GM23338 (cell line): Measurements from ENCODE around the gene TPD52L2. TPM values are rescaled to one million over a fixed set of nuclear protein-coding genes. Genes with fewer than 3 reads are reported as not detected.
A peak's percentile ranks its signal among the peaks of the same experiment; 100 is the strongest.

Experiments used
- ATAC-seq: fragments of 200-7000 bp; cut with Tn5 transposase; 3 replicates; pipeline ENCODE4 v1.9.1; 2020
- DNase-seq: peaks from one replicate; pipeline ENCODE4 v3.0.0-alpha.2; 2015; ENCODE audit warnings: low spot score
- H2AFZ ChIP-seq: fragments of 200-600 bp; sonication (generic); 2 replicates; pipeline ENCODE4 v1.8.0; 2016; ENCODE audit warnings: antibody characterized with exemption, mild to moderate bottlenecking, moderate library complexity
- H3F3A ChIP-seq: fragments of 200-600 bp; sonication (generic); replicated peaks from 2 replicates; pipeline ENCODE4 v1.8.0; 2017; ENCODE audit warnings: antibody characterized with exemption, mixed run types, low read depth
- H3K27ac ChIP-seq: fragments of 200-600 bp; sonication (generic); 2 replicates; pipeline ENCODE4 v1.6.1; 2016; ENCODE audit warnings: low read depth
- H3K27me3 ChIP-seq: fragments of 200-600 bp; sonication (generic); 2 replicates; pipeline ENCODE4 v1.8.0; 2016; ENCODE audit warnings: mild to moderate bottlenecking, mixed run types, moderate library complexity; ENCODE audit not compliant: insufficient read depth
- H3K36me3 ChIP-seq: fragments of 200-600 bp; sonication (generic); 2 replicates; pipeline ENCODE4 v1.8.0; 2016; ENCODE audit warnings: mild to moderate bottlenecking; ENCODE audit not compliant: insufficient read depth
- H3K4me1 ChIP-seq: fragments of 200-600 bp; sonication (generic); 2 replicates; pipeline ENCODE4 v1.8.0; 2016; ENCODE audit warnings: mild to moderate bottlenecking, moderate library complexity; ENCODE audit not compliant: insufficient read depth
- H3K4me2 ChIP-seq: fragments of 200-600 bp; sonication (generic); 2 replicates; pipeline ENCODE4 v1.7.1; 2017; ENCODE audit warnings: mixed run types
- H3K4me3 ChIP-seq: fragments of 200-600 bp; sonication (generic); 2 replicates; pipeline ENCODE4 v1.6.1; 2016; ENCODE audit warnings: mixed run types
- H3K79me2 ChIP-seq: fragments of 200-600 bp; sonication (generic); replicated peaks from 2 replicates; pipeline ENCODE4 v1.8.0; 2017; ENCODE audit warnings: mild to moderate bottlenecking; ENCODE audit not compliant: insufficient read depth
- H3K9me2 ChIP-seq: fragments of 200-600 bp; sonication (generic); 2 replicates; pipeline ENCODE4 v1.8.0; 2017; ENCODE audit not compliant: insufficient read depth
- H4K20me1 ChIP-seq: fragments of 200-600 bp; sonication (generic); replicated peaks from 2 replicates; pipeline ENCODE4 v1.8.0; 2017; ENCODE audit warnings: mild to moderate bottlenecking; ENCODE audit not compliant: insufficient read depth
- H3K27ac Mint-ChIP-seq: 2 replicates; pipeline ENCODE4 v1.8.0; 2020; ENCODE audit warnings: inconsistent platforms, mild to moderate bottlenecking, moderate library complexity, mixed read lengths
- H3K27me3 Mint-ChIP-seq: 3 replicates; pipeline ENCODE4 v1.8.0; 2022; ENCODE audit warnings: low read depth, mild to moderate bottlenecking, moderate library complexity, mixed read lengths, inconsistent platforms; ENCODE audit not compliant: insufficient read depth, poor library complexity
- H3K36me3 Mint-ChIP-seq: 3 replicates; pipeline ENCODE4 v1.8.0; 2021; ENCODE audit warnings: low read depth, mild to moderate bottlenecking, inconsistent platforms, moderate library complexity, mixed read lengths
- H3K4me1 Mint-ChIP-seq: 3 replicates; pipeline ENCODE4 v1.8.0; 2020; ENCODE audit warnings: mild to moderate bottlenecking, inconsistent platforms, mixed read lengths
- H3K4me3 Mint-ChIP-seq: 3 replicates; pipeline ENCODE4 v1.8.0; 2021; ENCODE audit warnings: moderate library complexity, mild to moderate bottlenecking, inconsistent platforms, mixed read lengths
- H3K9me3 Mint-ChIP-seq: 3 replicates; pipeline ENCODE4 v1.8.0; 2020; ENCODE audit warnings: moderate library complexity, mild to moderate bottlenecking, inconsistent platforms, mixed read lengths
- CREB1 ChIP-seq: fragments of 250-450 bp; sonication (Bioruptor Pico); IDR thresholded peaks from 2 replicates; pipeline ENCODE4 v1.5.0; 2020; ENCODE audit warnings: low read depth, mild to moderate bottlenecking, moderate library complexity
- CTCF ChIP-seq, 2 experiments: fragments of 200-600 bp in 1 of 2; sonication (generic) in 1 of 2; conservative IDR thresholded peaks; 2 replicates each; pipeline versions ENCODE4 v1.5.1 to v1.6.1; 2016 to 2017; ENCODE audit warnings: antibody characterized with exemption in 2 of 2, low read depth in 2 of 2, mild to moderate bottlenecking in 2 of 2, moderate library complexity in 1 of 2
- EZH2 ChIP-seq: fragments of 200-600 bp; sonication (generic); IDR thresholded peaks from one replicate; pipeline ENCODE4 v1.8.0; 2017; ENCODE audit warnings: antibody characterized with exemption, mild to moderate bottlenecking, low read depth; ENCODE audit not compliant: unreplicated experiment
- EZH2phosphoT487 ChIP-seq: fragments of 200-600 bp; sonication (generic); IDR thresholded peaks from one replicate; pipeline ENCODE4 v1.8.1; 2018; ENCODE audit warnings: antibody characterized with exemption; ENCODE audit not compliant: unreplicated experiment
- JUNB ChIP-seq: IDR thresholded peaks from one replicate; pipeline ENCODE4 v1.6.1; 2016; ENCODE audit warnings: antibody characterized with exemption; ENCODE audit not compliant: unreplicated experiment
- STAT1 ChIP-seq: IDR thresholded peaks from one replicate; pipeline ENCODE4 v1.6.1; 2016; ENCODE audit warnings: antibody characterized with exemption; ENCODE audit not compliant: unreplicated experiment
- ZNF331 ChIP-seq: fragments of 250-450 bp; sonication (Bioruptor Pico); IDR thresholded peaks from 2 replicates; pipeline ENCODE4 v1.5.0; 2020; ENCODE audit warnings: low read depth, mild to moderate bottlenecking, moderate library complexity
- ZNF462 ChIP-seq: fragments of 250-450 bp; sonication (Bioruptor Pico); IDR thresholded peaks from 2 replicates; pipeline ENCODE4 v1.5.0; 2020; ENCODE audit warnings: mild to moderate bottlenecking, moderate library complexity
- polyA plus RNA-seq: library from polyadenylated mRNA; unstranded; fragments of >200 nt; fragmentation: Nextera tagmentation; extraction: Ambion mirVana; gene quantifications from 2 replicates; pipeline ENCODE4 v1.2.1, GENCODE V29; 2016
- total RNA-seq: library from RNA; depleted of rRNA; stranded (reverse); fragments of >200 nt; shearing (Covaris generic); gene quantifications from 2 replicates; pipeline ENCODE4 v1.2.3, GENCODE V29; 2014
- TF ChIP-seq, protein P1 (sequence below): IDR thresholded peaks from 2 replicates; pipeline ENCODE4 v1.6.1; 2016; ENCODE audit warnings: antibody characterized with exemption

TPD52L2 gene
- total and polyA plus RNA-seq, 2 experiments from 2014 or later, result 40.2 to 103 TPM

- Mint-ChIP-seq H3K4me1 (peaks cover 28% of the 10 kb centered on the region), H3K27ac (no peak overlapping the region; the same call in 1 of the 2 replicates), H3K9me3 (no peaks in the 10 kb centered on the region), H3K36me3 (no peaks in the 10 kb centered on the region; the same call in 2 of the 3 replicates), H3K27me3 (peaks cover 20% of the 10 kb centered on the region), H3K4me3 (no peak overlapping the region)
- H3K9me2 ChIP-seq, result no peaks in the 10 kb centered on the region
- H3K4me1 ChIP-seq, result 0 out of 2 replicates have a peak, but pooled peaks cover 1% of the 10 kb centered on the region
- peaks cover 7% of the 10 kb centered on the region for H3K27me3 ChIP-seq
- no peak overlapping the region for H2AFZ ChIP-seq
- peaks cover 23% of the 10 kb centered on the region for H3F3A ChIP-seq
- DNase-seq (no peak), ATAC-seq (no peak)
- peaks cover 35% of the 10 kb centered on the region for H4K20me1 ChIP-seq
- H3K4me3 ChIP-seq, result no peak overlapping the region
- TF ChIP-seq STAT1, result no peak
- TF ChIP-seq EZH2phosphoT487, result no peak
- TF ChIP-seq ZNF331 (CRISPR knock-in tag), result no peak
- TF ChIP-seq ZNF462 (CRISPR knock-in tag), result no peak
- TF ChIP-seq CREB1 (CRISPR knock-in tag), result no peak
- no peak for TF ChIP-seq EZH2
- TF ChIP-seq, protein P1, sequence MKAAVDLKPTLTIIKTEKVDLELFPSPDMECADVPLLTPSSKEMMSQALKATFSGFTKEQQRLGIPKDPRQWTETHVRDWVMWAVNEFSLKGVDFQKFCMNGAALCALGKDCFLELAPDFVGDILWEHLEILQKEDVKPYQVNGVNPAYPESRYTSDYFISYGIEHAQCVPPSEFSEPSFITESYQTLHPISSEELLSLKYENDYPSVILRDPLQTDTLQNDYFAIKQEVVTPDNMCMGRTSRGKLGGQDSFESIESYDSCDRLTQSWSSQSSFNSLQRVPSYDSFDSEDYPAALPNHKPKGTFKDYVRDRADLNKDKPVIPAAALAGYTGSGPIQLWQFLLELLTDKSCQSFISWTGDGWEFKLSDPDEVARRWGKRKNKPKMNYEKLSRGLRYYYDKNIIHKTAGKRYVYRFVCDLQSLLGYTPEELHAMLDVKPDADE, result no peak
- TF ChIP-seq CTCF (conservative IDR thresholded peaks at IDR 0.05; ENCODE audit: low read depth in 2 of 2), result no peak
- no peak for TF ChIP-seq JUNB
- H3K27ac ChIP-seq, result 0 out of 2 replicates have a peak overlapping the region, but pooled peaks have one; percentile 33
- no peaks in the 10 kb centered on the region for H3K36me3 ChIP-seq
- peaks cover 83% of the 10 kb centered on the region for H3K79me2 ChIP-seq
- no peak overlapping the region for H3K4me2 ChIP-seq
These were observed 41.3 kb upstream of the TPD52L2 start for GRCh38 chr20:63823691-63824311.
